Stimulated activated CD8-positive, alpha-beta memory T cell treated with anti-CD3 and anti-CD28 coated beads, Interleukin-12 subunit alpha, Interleukin-12 subunit beta, amount 100 ng/mL, for 4 hours (primary cell): ENCODE measurements around the gene ADGRF3.
"Not testable (repeated sequence)": the region's sequence is repeated elsewhere in the genome, so short reads cannot be mapped to it uniquely, and the experiment has no call there.

ENCODE experiments used
- DNase-seq: peaks from one replicate; pipeline ENCODE4 v3.0.0-alpha.2; 2020; ENCODE audit warnings: low read depth

ADGRF3 gene

GRCh38 chr2:26274058-26274613 lies 72.5 kb downstream of the ADGRF3 start:
- no peak for DNase-seq

DNA sequence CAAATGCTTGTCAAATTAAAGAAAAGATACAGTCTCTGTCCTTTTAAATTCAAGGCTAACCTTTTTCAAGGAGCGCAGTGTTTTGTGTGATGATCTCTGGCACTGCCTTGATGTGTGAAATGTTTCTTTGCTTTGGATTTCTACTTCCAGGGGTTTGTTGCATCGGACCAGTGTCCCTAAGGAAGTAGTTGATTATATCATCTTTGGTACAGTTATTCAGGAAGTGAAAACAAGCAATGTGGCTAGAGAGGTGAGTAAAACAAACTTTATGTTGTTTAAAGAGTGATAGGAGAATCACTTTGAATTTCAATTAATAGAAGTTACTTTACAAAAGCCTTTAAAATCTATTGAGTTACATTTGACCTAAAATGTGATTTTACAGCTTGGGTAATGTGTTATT lies 73.1 kb downstream of the ADGRF3 start:
- DNase-seq = no peak

GRCh38 chr2:26270373-26270772 lies 76.2 kb downstream of the ADGRF3 start:
- DNase-seq = no peak

DNA sequence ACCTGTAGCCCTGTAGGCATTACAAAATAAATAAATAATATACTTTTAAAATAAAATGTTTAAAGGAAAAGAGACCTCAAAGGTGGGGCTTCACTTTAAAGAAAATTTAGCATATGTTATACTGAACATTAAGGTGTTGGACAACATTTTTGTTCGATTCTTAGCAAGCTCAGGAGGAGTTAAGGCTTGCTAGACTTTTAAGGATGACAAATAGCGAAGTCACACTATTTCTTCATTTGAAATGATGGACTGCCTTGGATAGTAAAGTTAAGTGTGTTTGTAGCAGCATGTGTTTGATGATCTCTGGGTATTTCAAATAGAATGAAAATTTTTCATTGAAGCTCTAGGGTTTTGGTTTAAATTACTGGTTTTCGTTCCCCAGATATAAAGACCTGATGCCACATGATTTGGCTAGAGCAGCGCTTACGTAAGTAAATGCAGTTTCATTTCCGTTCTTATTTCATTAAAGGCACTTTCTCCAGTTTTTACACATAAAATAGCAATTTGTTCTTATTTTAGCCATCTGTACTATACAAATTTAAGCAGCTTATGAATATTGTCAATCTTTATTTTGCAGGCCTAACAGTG lies 76.9 kb downstream of the ADGRF3 start:
- no peak for DNase-seq

GRCh38 chr2:26268670-26269385 lies 77.8 kb downstream of the ADGRF3 start:
- not testable (repeated sequence) for DNase-seq

GRCh38 chr2:26268213-26268612 lies 78.4 kb downstream of the ADGRF3 start:
- DNase-seq = no peak

DNA sequence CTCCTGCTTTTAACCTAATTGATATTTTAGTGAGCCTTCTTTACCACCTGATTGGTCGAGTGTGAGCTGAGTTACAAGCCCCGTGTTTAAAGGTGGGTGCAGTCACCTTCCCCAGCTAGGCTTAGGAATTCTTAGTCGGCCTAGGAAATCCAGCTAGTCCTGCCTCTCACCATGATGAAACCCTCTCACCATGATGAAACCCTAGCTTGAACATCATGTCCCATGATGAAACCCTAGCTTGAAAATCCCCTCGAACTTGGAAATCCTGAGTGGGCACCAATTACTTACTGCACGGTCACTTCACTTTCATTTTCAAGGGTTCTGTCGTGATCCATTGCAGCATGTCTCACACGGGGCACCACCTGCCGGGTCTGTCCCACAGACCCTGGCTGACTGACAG lies 87.8 kb downstream of the ADGRF3 start:
- not testable (repeated sequence) for DNase-seq
